Sigmoid colon (tissue), 7 donors: ENCODE results near the gene PEAK1. TPM values are rescaled to one million over a fixed set of nuclear protein-coding genes. Genes with fewer than 3 reads are reported as not detected.

Experiments used
- DNase-seq: peaks from one replicate; pipeline ENCODE4 v3.0.0-alpha.2; 2019
- H3K27ac ChIP-seq, 4 donors: fragments of 200-600 bp; sonication (generic); one replicate each; pipeline ENCODE4 v1.5.1; 2016 to 2019; ENCODE audit warnings: mild to moderate bottlenecking in 1 of 4
- H3K27me3 ChIP-seq, 3 donors: fragments of 200-600 bp; sonication (generic); one replicate each; pipeline ENCODE4 v1.5.1; 2019; ENCODE audit warnings: mild to moderate bottlenecking in 1 of 3
- H3K36me3 ChIP-seq, 4 donors: fragments of 200-600 bp; sonication (generic); one replicate each; pipeline ENCODE4 v1.5.1; 2016 to 2019
- H3K4me1 ChIP-seq, 4 donors: fragments of 200-600 bp; sonication (generic); one replicate each; pipeline ENCODE4 v1.5.1; 2017 to 2019
- H3K4me3 ChIP-seq, 4 donors: fragments of 200-600 bp; sonication (generic); one replicate each; pipeline ENCODE4 v1.5.1; 2017 to 2019; ENCODE audit warnings: mild to moderate bottlenecking in 2 of 4, moderate library complexity in 1 of 4
- H3K9me3 ChIP-seq, 4 donors: fragments of 200-600 bp in 3 of 4; sonication (generic) in 3 of 4; one replicate each; pipeline versions ENCODE4 v1.5.1 to v1.6.1; 2013 to 2019
- EP300 ChIP-seq, 4 donors: sonication (generic); formaldehyde crosslinking; IDR thresholded peaks; one replicate each; pipeline ENCODE4 v1.6.1; 2017; ENCODE audit warnings: antibody characterized with exemption in 4 of 4
- POLR2A ChIP-seq, 2 donors: fragments of 450-650 bp; IDR thresholded peaks; one replicate each; pipeline ENCODE4 v1.6.1; 2016; ENCODE audit warnings: antibody characterized with exemption in 2 of 2, mild to moderate bottlenecking in 2 of 2, moderate library complexity in 2 of 2
- POLR2AphosphoS5 ChIP-seq, 4 donors: sonication (generic); formaldehyde crosslinking; IDR thresholded peaks; one replicate each; pipeline ENCODE4 v1.6.1; 2017; ENCODE audit warnings: antibody characterized with exemption in 4 of 4
- WGBS, 2 donors: extraction: QIAGEN DNeasy Blood & Tissue Kit; methylation state at CpG; one replicate each; pipeline ENCODE4 v1.1.7; 2013; 5-methylcytosine and 5-hydroxymethylcytosine counted together
- intact Hi-C: fragments of 100-400 bp; cut with DNase I; formaldehyde crosslinking; loops from one replicate; pipeline ENCODE4 v1.15.1; 2023
- polyA plus RNA-seq, 3 donors: library from polyadenylated mRNA; stranded (reverse); fragments of 200-250 nt; gene quantifications; one replicate each; pipeline ENCODE4 v1.2.3, GENCODE V29; 2013
- total RNA-seq, 4 donors: library from RNA; depleted of rRNA; stranded (reverse); fragments of >200 nt; gene quantifications; one replicate each; pipeline ENCODE4 v1.1.0, GENCODE V29; 2016
- TF ChIP-seq, protein P1 (sequence below), 4 experiments: fragments of 450-650 bp in 3 of 4; fragments of 200-600 bp in 1 of 4; IDR thresholded peaks; one replicate each; pipeline ENCODE4 v1.5.1; 2016 to 2019; ENCODE audit warnings: antibody characterized with exemption in 4 of 4, mild to moderate bottlenecking in 3 of 4, moderate library complexity in 2 of 4
- donor health status: healthy with polysubstance abuse.
- donor health status: Bipolar disorder and iron deficiency.
- donor health status: healthy.

PEAK1 gene, protein sequence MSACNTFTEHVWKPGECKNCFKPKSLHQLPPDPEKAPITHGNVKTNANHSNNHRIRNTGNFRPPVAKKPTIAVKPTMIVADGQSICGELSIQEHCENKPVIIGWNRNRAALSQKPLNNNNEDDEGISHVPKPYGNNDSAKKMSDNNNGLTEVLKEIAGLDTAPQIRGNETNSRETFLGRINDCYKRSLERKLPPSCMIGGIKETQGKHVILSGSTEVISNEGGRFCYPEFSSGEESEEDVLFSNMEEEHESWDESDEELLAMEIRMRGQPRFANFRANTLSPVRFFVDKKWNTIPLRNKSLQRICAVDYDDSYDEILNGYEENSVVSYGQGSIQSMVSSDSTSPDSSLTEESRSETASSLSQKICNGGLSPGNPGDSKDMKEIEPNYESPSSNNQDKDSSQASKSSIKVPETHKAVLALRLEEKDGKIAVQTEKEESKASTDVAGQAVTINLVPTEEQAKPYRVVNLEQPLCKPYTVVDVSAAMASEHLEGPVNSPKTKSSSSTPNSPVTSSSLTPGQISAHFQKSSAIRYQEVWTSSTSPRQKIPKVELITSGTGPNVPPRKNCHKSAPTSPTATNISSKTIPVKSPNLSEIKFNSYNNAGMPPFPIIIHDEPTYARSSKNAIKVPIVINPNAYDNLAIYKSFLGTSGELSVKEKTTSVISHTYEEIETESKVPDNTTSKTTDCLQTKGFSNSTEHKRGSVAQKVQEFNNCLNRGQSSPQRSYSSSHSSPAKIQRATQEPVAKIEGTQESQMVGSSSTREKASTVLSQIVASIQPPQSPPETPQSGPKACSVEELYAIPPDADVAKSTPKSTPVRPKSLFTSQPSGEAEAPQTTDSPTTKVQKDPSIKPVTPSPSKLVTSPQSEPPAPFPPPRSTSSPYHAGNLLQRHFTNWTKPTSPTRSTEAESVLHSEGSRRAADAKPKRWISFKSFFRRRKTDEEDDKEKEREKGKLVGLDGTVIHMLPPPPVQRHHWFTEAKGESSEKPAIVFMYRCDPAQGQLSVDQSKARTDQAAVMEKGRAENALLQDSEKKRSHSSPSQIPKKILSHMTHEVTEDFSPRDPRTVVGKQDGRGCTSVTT (N-terminal part only)
- total RNA-seq (10 to 100 TPM; 29.3 to 59.8 (median 33.3) TPM), polyA plus RNA-seq (10 to 100 TPM in 1 of 3 donors, 1 to 10 TPM in 2; 3.5 to 11.8 (median 3.6) TPM)

DNA sequence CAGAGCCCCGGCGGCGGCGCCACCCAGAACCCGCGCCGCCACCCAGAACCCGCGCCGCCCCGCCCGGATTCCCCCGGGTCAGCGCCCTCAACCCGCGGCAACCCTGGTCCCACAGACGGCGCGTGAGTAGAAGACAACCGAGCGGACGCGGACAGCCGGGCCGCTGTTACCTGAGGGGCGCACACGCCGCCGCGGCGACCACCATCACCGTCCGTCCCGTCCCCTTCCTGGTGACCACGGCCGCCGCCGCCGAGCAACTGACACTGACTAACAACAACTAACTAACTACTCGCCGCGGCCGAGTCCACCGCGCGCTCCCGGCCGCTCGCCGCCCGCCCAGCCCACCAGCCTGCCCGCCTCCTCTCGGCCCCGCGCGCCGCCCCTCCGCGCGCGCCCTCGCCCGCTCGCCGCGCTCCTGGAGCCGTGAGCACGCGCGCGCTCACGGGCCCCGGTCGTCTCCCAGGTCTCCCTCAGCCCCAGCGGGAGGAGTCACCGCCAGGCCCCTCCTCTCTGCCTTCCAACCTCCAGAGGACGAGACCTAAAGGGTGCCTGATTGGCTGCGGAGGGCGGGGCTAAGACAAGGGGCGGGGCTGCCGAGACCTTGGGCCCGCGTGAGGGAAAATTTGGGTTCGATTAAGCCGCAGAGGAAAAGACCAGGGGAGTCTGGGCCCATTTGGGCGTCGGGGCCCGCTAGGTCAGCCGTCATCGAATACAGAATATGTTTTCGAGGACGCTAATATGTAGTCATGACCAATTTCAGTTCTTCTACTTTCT is at the start of gene PEAK1:
Gene PEAK1, minus strand, starts transcription at position 269 of the 774 bp plus-strand sequence. CDS start 238,178 bp downstream, outside the sequence.
- Histone ChIP-seq H3K9me3 (no peaks in the 10 kb centered on the region), H3K27me3 (no peaks in the 10 kb centered on the region), H3K36me3 (no peaks in the 10 kb centered on the region), H3K4me3 (peak within 1 kb of the TSS; percentile 88 to 95 (median 90)), H3K4me1 (peaks cover 0 to 57% (median 45%) of the 10 kb centered on the region in 4 donors), H3K27ac (peak within 1 kb of the TSS; percentile 93 to 97 (median 96))
- 0% methylated on average over 92 of the region's 92 CpGs for WGBS, 2 donors
- TF ChIP-seq POLR2A (IDR thresholded peaks at IDR 0.05) (peak; percentile 52 to 70), EP300 (IDR thresholded peaks at IDR 0.05) (no peak), POLR2AphosphoS5 (IDR thresholded peaks at IDR 0.05) (peak; percentile 83 to 96 (median 93))
- TF ChIP-seq, protein P1, sequence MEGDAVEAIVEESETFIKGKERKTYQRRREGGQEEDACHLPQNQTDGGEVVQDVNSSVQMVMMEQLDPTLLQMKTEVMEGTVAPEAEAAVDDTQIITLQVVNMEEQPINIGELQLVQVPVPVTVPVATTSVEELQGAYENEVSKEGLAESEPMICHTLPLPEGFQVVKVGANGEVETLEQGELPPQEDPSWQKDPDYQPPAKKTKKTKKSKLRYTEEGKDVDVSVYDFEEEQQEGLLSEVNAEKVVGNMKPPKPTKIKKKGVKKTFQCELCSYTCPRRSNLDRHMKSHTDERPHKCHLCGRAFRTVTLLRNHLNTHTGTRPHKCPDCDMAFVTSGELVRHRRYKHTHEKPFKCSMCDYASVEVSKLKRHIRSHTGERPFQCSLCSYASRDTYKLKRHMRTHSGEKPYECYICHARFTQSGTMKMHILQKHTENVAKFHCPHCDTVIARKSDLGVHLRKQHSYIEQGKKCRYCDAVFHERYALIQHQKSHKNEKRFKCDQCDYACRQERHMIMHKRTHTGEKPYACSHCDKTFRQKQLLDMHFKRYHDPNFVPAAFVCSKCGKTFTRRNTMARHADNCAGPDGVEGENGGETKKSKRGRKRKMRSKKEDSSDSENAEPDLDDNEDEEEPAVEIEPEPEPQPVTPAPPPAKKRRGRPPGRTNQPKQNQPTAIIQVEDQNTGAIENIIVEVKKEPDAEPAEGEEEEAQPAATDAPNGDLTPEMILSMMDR (IDR thresholded peaks at IDR 0.05) = no peak
- intact Hi-C loops = loop anchor here (1.0 to 2.0 kb wide), 2 partner anchors 77 to 349 kb away; partner anchors contain the start of gene TSPAN3
- DNase-seq = peak; percentile 100

DNA sequence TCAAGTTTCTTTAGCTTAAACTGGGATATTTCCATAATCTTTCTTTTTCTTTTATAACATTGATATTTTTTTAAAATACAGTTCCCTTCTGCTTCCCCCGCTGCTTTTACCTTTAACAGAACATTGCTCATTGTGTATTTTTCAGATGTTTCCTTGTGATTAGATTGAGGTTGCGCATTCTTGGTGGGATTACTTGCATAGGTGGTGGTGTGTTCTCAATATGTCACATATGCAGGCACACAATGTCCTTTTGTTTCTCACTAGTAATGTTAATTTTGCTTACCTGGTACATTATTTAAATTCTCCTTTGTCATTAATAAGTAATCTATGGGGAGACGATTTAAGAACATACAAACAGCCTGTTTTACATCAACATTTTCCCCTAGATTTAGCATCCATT is 49.0 kb upstream of the PEAK1 start:
- no peaks in the 10 kb centered on the region for H3K4me1 ChIP-seq
- peaks cover 0 to 96% (median 16%) of the 10 kb centered on the region in 4 donors for H3K36me3 ChIP-seq
- DNase-seq = no peak
- no peak overlapping the region for H3K4me3 ChIP-seq
- TF ChIP-seq, protein P1 (IDR thresholded peaks at IDR 0.05) = no peak
- TF ChIP-seq POLR2AphosphoS5 (IDR thresholded peaks at IDR 0.05) (no peak), EP300 (IDR thresholded peaks at IDR 0.05) (no peak), POLR2A (IDR thresholded peaks at IDR 0.05) (no peak)
- H3K9me3 ChIP-seq = no peaks in the 10 kb centered on the region
- intact Hi-C loops = no loop called here
- no peak overlapping the region for H3K27ac ChIP-seq
- H3K27me3 ChIP-seq = no peaks in the 10 kb centered on the region
- 92 to 95% methylated on average over 3 of the region's 3 CpGs for WGBS, 2 donors

DNA sequence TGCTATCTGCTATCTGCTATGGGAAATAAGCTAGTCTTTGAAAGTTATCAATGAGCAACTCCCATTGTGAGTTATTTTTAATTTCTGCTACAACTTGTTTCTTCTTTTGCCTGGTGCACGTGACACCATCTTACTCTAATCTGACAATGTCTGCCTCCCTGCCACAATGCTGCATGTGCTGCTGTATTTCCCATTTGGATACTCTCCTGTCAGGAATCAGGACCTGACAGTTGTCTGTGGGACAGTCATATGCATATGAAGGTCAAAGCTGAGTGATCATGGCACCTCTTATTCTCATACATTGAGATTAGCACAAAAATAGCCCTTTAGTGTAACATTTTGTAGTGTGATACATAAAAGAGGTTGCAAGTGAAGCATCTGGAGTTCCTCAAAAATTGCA is 46.6 kb upstream of the PEAK1 start:
- Histone ChIP-seq H3K36me3 (peaks cover 0 to 80% (median 16%) of the 10 kb centered on the region in 4 donors), H3K27ac (no peak overlapping the region), H3K4me1 (peaks cover 0 to 4% (median 1%) of the 10 kb centered on the region in 4 donors), H3K4me3 (no peak overlapping the region), H3K9me3 (no peaks in the 10 kb centered on the region), H3K27me3 (no peaks in the 10 kb centered on the region)
- no peak for DNase-seq
- WGBS, 2 donors = 94 to 95% methylated on average over 1 of the region's 1 CpG
- TF ChIP-seq, protein P1 (IDR thresholded peaks at IDR 0.05) = no peak
- TF ChIP-seq POLR2A (IDR thresholded peaks at IDR 0.05) (no peak), POLR2AphosphoS5 (IDR thresholded peaks at IDR 0.05) (no peak), EP300 (IDR thresholded peaks at IDR 0.05) (no peak)
- intact Hi-C loops = no loop called here
